Endothelial cell of umbilical vein (primary cell): ENCODE data around the gene GABBR2. TPM values are rescaled to one million over a fixed set of nuclear protein-coding genes. Genes with fewer than 3 reads are reported as not detected.

Experiments
- BruUV-seq: library from RNA; stranded (reverse); fragments of 400-500 nt; replicated peaks from 2 replicates; lab custom pipeline; 2021; lab: Mats Ljungman, UMichigan
- CTCF ChIA-PET: fragments of 300-600, 350-600 bp; sonication (Branson Sonifier 250); formaldehyde crosslinking; loops from one replicate; lab custom pipeline; 2021; ENCODE audit warnings: antibody characterized with exemption, inconsistent platforms; lab: Charles Lee
- POLR2A ChIA-PET: fragments of 300-600, 350-600 bp; sonication (Branson Sonifier 250); formaldehyde crosslinking; loops from one replicate; lab custom pipeline; 2021; ENCODE audit warnings: antibody characterized with exemption, inconsistent platforms; lab: Charles Lee
- DNase-seq: peaks from one replicate; pipeline ENCODE4 v3.0.0-alpha.2; 2011; ENCODE audit warnings: low read depth, low spot score
- FAIRE-seq: peaks from 2 replicates; lab custom pipeline; 2011; peaks lifted over from hg19 to GRCh38; lab: Jason Lieb, UNC
- H2AFZ ChIP-seq: 2 replicates; pipeline ENCODE4 v1.6.0; 2012; ENCODE audit warnings: low read depth, low read length, control low read depth, inconsistent platforms
- H3K27ac ChIP-seq: 2 replicates; pipeline ENCODE4 v1.5.1; 2011; ENCODE audit warnings: low read depth, mild to moderate bottlenecking, control low read depth, low read length, moderate library complexity; ENCODE audit not compliant: insufficient read depth
- H3K27me3 ChIP-seq, 2 experiments: 2 replicates each; pipeline versions ENCODE4 v1.6.0 to v1.6.1; 2011; ENCODE audit warnings: low read length in 2 of 2, mixed read lengths in 1 of 2; ENCODE audit not compliant: control insufficient read depth in 2 of 2, insufficient read depth in 2 of 2
- H3K36me3 ChIP-seq, 2 experiments: 2 replicates in 1 of 2; 3 replicates in 1 of 2; pipeline ENCODE4 v1.5.1; 2011; ENCODE audit warnings: low read length in 2 of 2, mild to moderate bottlenecking in 1 of 2, moderate library complexity in 1 of 2; ENCODE audit not compliant: control insufficient read depth in 2 of 2, insufficient read depth in 2 of 2; ENCODE audit errors: extremely low read depth in 1 of 2
- H3K4me1 ChIP-seq: 3 replicates; pipeline ENCODE4 v1.5.1; 2011; ENCODE audit warnings: mild to moderate bottlenecking, low read length; ENCODE audit not compliant: control insufficient read depth, insufficient read depth; ENCODE audit errors: extremely low read depth
- H3K4me2 ChIP-seq: 2 replicates; pipeline ENCODE4 v1.6.1; 2011; ENCODE audit warnings: low read length, control low read depth, mixed read lengths; ENCODE audit not compliant: insufficient read depth
- H3K4me3 ChIP-seq, 3 experiments: fragments of 200-600 bp in 1 of 3; sonication (generic), shearing (Covaris generic) in 1 of 3; replicated peaks in 1 of 3; 2 replicates each; pipeline ENCODE4 v1.5.1; 2011 to 2016; ENCODE audit warnings: control low read depth in 3 of 3, low read length in 3 of 3, mild to moderate bottlenecking in 2 of 3, inconsistent platforms in 1 of 3, low read depth in 1 of 3, moderate library complexity in 1 of 3; ENCODE audit not compliant: insufficient read depth in 1 of 3
- H3K79me2 ChIP-seq: 2 replicates; pipeline ENCODE4 v1.6.0; 2012; ENCODE audit warnings: low read length, inconsistent platforms; ENCODE audit not compliant: control insufficient read depth, insufficient read depth
- H3K9ac ChIP-seq: replicated peaks from 2 replicates; pipeline ENCODE3; 2011; ENCODE audit warnings: low read length, control low read depth; ENCODE audit not compliant: insufficient read depth; ENCODE audit errors: extremely low read depth
- H3K9me1 ChIP-seq: replicated peaks from 3 replicates; pipeline ENCODE4 v1.6.0; 2011; ENCODE audit warnings: mild to moderate bottlenecking, low read length; ENCODE audit not compliant: control insufficient read depth, insufficient read depth; ENCODE audit errors: extremely low read depth
- H3K9me3 ChIP-seq: replicated peaks from 2 replicates; pipeline ENCODE4 v1.5.1; 2012; ENCODE audit warnings: low read length, inconsistent platforms; ENCODE audit not compliant: control insufficient read depth, insufficient read depth
- H4K20me1 ChIP-seq: replicated peaks from 2 replicates; pipeline ENCODE3; 2011; ENCODE audit warnings: mild to moderate bottlenecking, low read length; ENCODE audit not compliant: control insufficient read depth, insufficient read depth; ENCODE audit errors: extremely low read depth
- EZH2 ChIP-seq: IDR thresholded peaks from 2 replicates; pipeline ENCODE4 v1.6.1; 2012; ENCODE audit warnings: borderline replicate concordance, low read depth, mild to moderate bottlenecking, moderate library complexity, low read length, inconsistent platforms; ENCODE audit not compliant: severe bottlenecking
- FOS ChIP-seq: IDR thresholded peaks from 2 replicates; pipeline ENCODE4 v1.6.1; 2011; ENCODE audit warnings: mild to moderate bottlenecking, low read length, moderate library complexity, borderline replicate concordance; ENCODE audit not compliant: insufficient read depth
- GATA2 ChIP-seq: IDR thresholded peaks from 2 replicates; pipeline ENCODE4 v1.7.0; 2011; ENCODE audit warnings: low read depth, mild to moderate bottlenecking, moderate library complexity, mixed read lengths, low read length; ENCODE audit not compliant: insufficient read length, insufficient read depth
- JUN ChIP-seq: IDR thresholded peaks from 2 replicates; pipeline ENCODE4 v1.6.1; 2011; ENCODE audit warnings: borderline replicate concordance, low read depth; ENCODE audit not compliant: insufficient read length, insufficient read depth
- MAX ChIP-seq: IDR thresholded peaks from 2 replicates; pipeline ENCODE4 v1.6.1; 2011; ENCODE audit not compliant: insufficient read depth, insufficient read length
- MYC ChIP-seq: IDR thresholded peaks from one replicate; pipeline ENCODE4 v1.6.1; 2011; ENCODE audit warnings: mild to moderate bottlenecking, low read depth, low read length
- POLR2AphosphoS5 ChIP-seq: IDR thresholded peaks from 2 replicates; pipeline ENCODE4 v1.6.1; 2012; ENCODE audit warnings: low read depth, mild to moderate bottlenecking, control low read depth, low read length, moderate library complexity; ENCODE audit not compliant: insufficient read depth
- dilution Hi-C: fragments of 300-500 bp; cut with MboI; formaldehyde crosslinking; loops from one replicate; pipeline ENCODE4 v1.15.0; 2019; ENCODE audit warnings: low sequenced_read_pairs; ENCODE audit not compliant: extremely low pct_ligation_motif_present
- intact Hi-C: fragments of 100-400 bp; cut with micrococcal nuclease; formaldehyde crosslinking; loops from one replicate; pipeline ENCODE4 v1.10.0; 2022
- polyA plus RNA-seq, 4 experiments: library from polyadenylated mRNA; depleted of rRNA in 3 of 4; stranded (reverse) in 3 of 4; unstranded in 1 of 4; fragments of >200 nt; gene quantifications; 2 replicates each; pipeline versions ENCODE4 v1.2.1 to v1.2.3, GENCODE V29; 2011 to 2012; ENCODE audit warnings: missing spikeins in 1 of 4
- total RNA-seq: library from RNA; stranded (reverse); gene quantifications from 2 replicates; pipeline ENCODE4 v1.2.3, GENCODE V29; 2021
- TF ChIP-seq, protein P1 (sequence below), 2 donors: IDR thresholded peaks; 1 replicate in 1 of 2; 2 replicates in 1 of 2; pipeline ENCODE4 v1.5.1; 2011; ENCODE audit warnings: low read length in 2 of 2, mild to moderate bottlenecking in 2 of 2, moderate library complexity in 2 of 2, control low read depth in 1 of 2, inconsistent platforms in 1 of 2, low read depth in 1 of 2; ENCODE audit not compliant: insufficient read depth in 1 of 2; ENCODE audit errors: extremely low read depth in 1 of 2

The GABBR2 gene
- total and polyA plus RNA-seq, 2 donors (not counting 3 experiments of a cell fraction or from before 2014, with no cell fraction given) = 1.1 to 9.2 TPM

DNA sequence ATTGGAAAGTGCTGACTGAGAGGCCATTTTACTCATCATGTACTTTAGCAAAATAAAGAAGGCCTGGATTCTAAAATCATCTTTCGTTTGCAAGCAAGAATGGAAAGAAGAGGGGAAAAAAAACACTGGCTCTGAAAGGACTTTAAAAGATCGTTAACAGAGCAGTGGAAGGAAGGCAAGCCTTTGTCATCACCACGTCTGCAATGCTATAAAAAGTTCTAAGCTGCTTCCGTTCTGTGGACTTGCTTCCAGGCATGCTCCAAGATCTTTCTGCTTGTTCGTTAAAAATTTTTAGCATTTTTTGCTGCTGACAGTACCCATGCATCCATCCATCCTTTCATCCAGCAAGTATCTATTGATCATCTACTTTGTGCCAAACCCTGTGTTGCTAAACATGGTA, 226.5 kb downstream of the GABBR2 start:
- TF ChIP-seq JUN = no peak
- TF ChIP-seq GATA2 = no peak
- no peak for TF ChIP-seq POLR2AphosphoS5
- TF ChIP-seq, protein P1, sequence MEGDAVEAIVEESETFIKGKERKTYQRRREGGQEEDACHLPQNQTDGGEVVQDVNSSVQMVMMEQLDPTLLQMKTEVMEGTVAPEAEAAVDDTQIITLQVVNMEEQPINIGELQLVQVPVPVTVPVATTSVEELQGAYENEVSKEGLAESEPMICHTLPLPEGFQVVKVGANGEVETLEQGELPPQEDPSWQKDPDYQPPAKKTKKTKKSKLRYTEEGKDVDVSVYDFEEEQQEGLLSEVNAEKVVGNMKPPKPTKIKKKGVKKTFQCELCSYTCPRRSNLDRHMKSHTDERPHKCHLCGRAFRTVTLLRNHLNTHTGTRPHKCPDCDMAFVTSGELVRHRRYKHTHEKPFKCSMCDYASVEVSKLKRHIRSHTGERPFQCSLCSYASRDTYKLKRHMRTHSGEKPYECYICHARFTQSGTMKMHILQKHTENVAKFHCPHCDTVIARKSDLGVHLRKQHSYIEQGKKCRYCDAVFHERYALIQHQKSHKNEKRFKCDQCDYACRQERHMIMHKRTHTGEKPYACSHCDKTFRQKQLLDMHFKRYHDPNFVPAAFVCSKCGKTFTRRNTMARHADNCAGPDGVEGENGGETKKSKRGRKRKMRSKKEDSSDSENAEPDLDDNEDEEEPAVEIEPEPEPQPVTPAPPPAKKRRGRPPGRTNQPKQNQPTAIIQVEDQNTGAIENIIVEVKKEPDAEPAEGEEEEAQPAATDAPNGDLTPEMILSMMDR (IDR thresholded peaks at IDR 0.05; ENCODE audit: extremely low read depth in 1 of 2, insufficient read depth in 1 of 2, low read depth in 1 of 2, low read length in 2 of 2) = no peak
- TF ChIP-seq MYC = no peak
- no peak for TF ChIP-seq MAX
- no peak for TF ChIP-seq FOS
- TF ChIP-seq EZH2 = no peak
- H3K4me2 ChIP-seq = no peak overlapping the region

More for the DNA sequence above, 226.5 kb downstream of the GABBR2 start:
- no peak for FAIRE-seq
- Histone ChIP-seq H3K9me3 (no peaks in the 10 kb centered on the region), H3K36me3 (no peaks in the 10 kb centered on the region), H3K4me3 (no peak overlapping the region), H3K27me3 (no peaks in the 10 kb centered on the region), H3K9me1 (no peaks in the 10 kb centered on the region), H3K9ac (no peak overlapping the region), H4K20me1 (no peaks in the 10 kb centered on the region), H3K4me1 (no peaks in the 10 kb centered on the region), H3K27ac (no peak overlapping the region), H3K79me2 (no peaks in the 10 kb centered on the region), H2AFZ (no peak overlapping the region)
- POLR2A ChIA-PET = no interaction called here
- intact Hi-C loops = no loop called here
- dilution Hi-C loops = no loop called here
- BruUV-seq = no TSS peak
- CTCF ChIA-PET = interaction anchor here (1.1 to 1.4 kb wide), 2 partner anchors 31 to 224 kb away, joined by 3 read pairs; no protein-coding TSS in a partner anchor
- DNase-seq = no peak
